ENCODE results near the gene GRID1.

GRID1 gene

GRCh38 chr10:86366033-86366901 lies at the start of gene GRID1:
Gene GRID1, minus strand, starts transcription at chr10:86366795.
- ATAC-seq (ENCODE audit: low read depth), result peak; percentile 14
- H3K27ac ChIP-seq (ENCODE audit: poor library complexity, severe bottlenecking), result no peak within 1 kb of the TSS
- no peaks in the 10 kb centered on the region for H3K36me3 ChIP-seq (ENCODE audit: low read depth)
- H3K27me3 ChIP-seq (ENCODE audit: insufficient read depth, poor library complexity, severe bottlenecking), result peaks cover 60% of the 10 kb centered on the region
- H3K9me3 ChIP-seq (ENCODE audit: severe bottlenecking), result no peaks in the 10 kb centered on the region
- peak; percentile 50 for DNase-seq (ENCODE audit: low spot score)
- H3K4me1 ChIP-seq (ENCODE audit: insufficient read depth, poor library complexity, severe bottlenecking), result no peaks in the 10 kb centered on the region
- peak within 1 kb of the TSS; percentile 35 for H3K4me3 ChIP-seq (ENCODE audit: severe bottlenecking)
- TF ChIP-seq CTCF (IDR thresholded peaks at IDR 0.05; ENCODE audit: poor library complexity, severe bottlenecking), result peak; percentile 11

- no peak overlapping the region for H3K4me3 ChIP-seq (ENCODE audit: severe bottlenecking)
- no peaks in the 10 kb centered on the region for H3K4me1 ChIP-seq (ENCODE audit: insufficient read depth, poor library complexity, severe bottlenecking)
- DNase-seq (ENCODE audit: low spot score) (no peak), ATAC-seq (ENCODE audit: low read depth) (no peak)
- TF ChIP-seq CTCF (IDR thresholded peaks at IDR 0.05; ENCODE audit: poor library complexity, severe bottlenecking), result no peak
- no peaks in the 10 kb centered on the region for H3K27me3 ChIP-seq (ENCODE audit: insufficient read depth, poor library complexity, severe bottlenecking)
- no peak overlapping the region for H3K27ac ChIP-seq (ENCODE audit: poor library complexity, severe bottlenecking)
- H3K9me3 ChIP-seq (ENCODE audit: severe bottlenecking), result peaks cover 3% of the 10 kb centered on the region
- H3K36me3 ChIP-seq (ENCODE audit: low read depth), result no peaks in the 10 kb centered on the region
Observed at GRCh38 chr10:86415583-86415982, 49.0 kb upstream of the GRID1 start.

- Histone ChIP-seq H3K27me3 (ENCODE audit: insufficient read depth, poor library complexity, severe bottlenecking) (no peaks in the 10 kb centered on the region), H3K4me3 (ENCODE audit: severe bottlenecking) (no peak overlapping the region), H3K4me1 (ENCODE audit: insufficient read depth, poor library complexity, severe bottlenecking) (no peaks in the 10 kb centered on the region), H3K27ac (ENCODE audit: poor library complexity, severe bottlenecking) (no peak overlapping the region), H3K9me3 (ENCODE audit: severe bottlenecking) (peaks cover 3% of the 10 kb centered on the region), H3K36me3 (ENCODE audit: low read depth) (no peaks in the 10 kb centered on the region)
- DNase-seq (ENCODE audit: low spot score) (no peak), ATAC-seq (ENCODE audit: low read depth) (no peak)
- TF ChIP-seq CTCF (IDR thresholded peaks at IDR 0.05; ENCODE audit: poor library complexity, severe bottlenecking), result no peak
Observed at GRCh38 chr10:86415116-86415515, 48.5 kb upstream of the GRID1 start.

- ATAC-seq (ENCODE audit: low read depth), result no peak
- Histone ChIP-seq H3K27me3 (ENCODE audit: insufficient read depth, poor library complexity, severe bottlenecking) (no peaks in the 10 kb centered on the region), H3K27ac (ENCODE audit: poor library complexity, severe bottlenecking) (no peak overlapping the region), H3K4me1 (ENCODE audit: insufficient read depth, poor library complexity, severe bottlenecking) (no peaks in the 10 kb centered on the region), H3K36me3 (ENCODE audit: low read depth) (no peaks in the 10 kb centered on the region), H3K9me3 (ENCODE audit: severe bottlenecking) (peaks cover 3% of the 10 kb centered on the region), H3K4me3 (ENCODE audit: severe bottlenecking) (no peak overlapping the region)
- TF ChIP-seq CTCF (IDR thresholded peaks at IDR 0.05; ENCODE audit: poor library complexity, severe bottlenecking), result no peak
- DNase-seq (ENCODE audit: low spot score), result no peak
Observed at GRCh38 chr10:86413046-86413728, 46.6 kb upstream of the GRID1 start.
